ENCODE data around the gene KRTAP13-2. TPM values are rescaled to one million over a fixed set of nuclear protein-coding genes. Genes with fewer than 3 reads are reported as not detected.

The KRTAP13-2 gene, protein sequence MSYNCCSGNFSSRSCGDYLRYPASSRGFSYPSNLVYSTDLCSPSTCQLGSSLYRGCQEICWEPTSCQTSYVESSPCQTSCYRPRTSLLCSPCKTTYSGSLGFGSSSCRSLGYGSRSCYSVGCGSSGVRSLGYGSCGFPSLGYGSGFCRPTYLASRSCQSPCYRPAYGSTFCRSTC
- not detected in 2 replicates for total RNA-seq

DNA sequence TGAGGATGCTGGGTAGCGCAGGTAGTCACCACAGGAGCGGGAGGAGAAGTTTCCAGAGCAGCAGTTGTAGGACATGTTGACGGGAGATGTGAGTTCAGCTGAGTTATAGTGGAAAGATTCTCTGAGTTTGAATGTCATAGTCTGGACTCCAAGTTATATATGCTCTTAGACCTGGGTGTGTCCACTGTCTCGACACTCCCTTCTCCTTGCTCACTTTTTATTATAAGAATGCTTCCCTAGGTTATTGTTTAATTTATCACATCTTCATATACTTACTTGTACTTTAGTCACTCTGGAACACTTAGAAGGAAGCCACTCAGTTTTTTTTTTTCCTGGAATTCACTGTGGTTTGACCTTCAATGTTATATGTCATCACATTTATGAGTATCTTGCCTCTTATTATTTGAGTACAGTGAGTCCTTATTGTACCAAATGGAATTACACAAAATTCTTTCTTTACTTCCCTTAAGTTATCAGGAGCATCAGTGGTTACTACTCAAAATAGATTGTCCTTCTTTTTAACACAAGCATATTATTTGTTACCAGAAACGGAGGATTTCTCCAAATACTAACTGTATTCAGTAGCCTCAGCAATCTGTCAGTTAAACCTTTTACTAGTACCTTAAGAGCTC lies at the start of gene KRTAP13-2:
KRTAP13-2 (minus strand) TSS at position 133 of the 632 bp plus-strand sequence; CDS start at position 75, 58 bp downstream.

DNA sequence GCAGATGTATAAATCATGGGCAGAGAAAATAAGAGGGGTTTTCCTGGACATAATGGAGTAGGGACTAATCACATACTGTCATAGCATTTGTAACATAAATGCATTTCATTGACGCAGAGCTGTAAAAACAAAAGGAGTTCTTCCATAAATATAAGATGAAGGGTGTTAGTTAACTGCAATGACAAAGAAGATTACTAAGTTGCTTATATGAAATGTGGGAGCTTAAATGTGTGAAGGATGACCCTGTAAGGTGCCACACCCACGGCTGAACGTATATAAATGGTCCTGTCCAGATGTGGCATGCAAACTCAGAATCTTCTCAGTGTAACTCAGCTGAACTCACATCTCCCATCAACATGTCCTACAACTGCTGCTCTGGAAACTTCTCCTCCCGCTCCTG lies 23.7 kb upstream of the KRTAP13-2 start, which contains the start of gene KRTAP13-1:
KRTAP13-1 (plus strand) TSS at position 301 of the 400 bp plus-strand sequence; CDS start at position 357, 56 bp downstream.

DNA sequence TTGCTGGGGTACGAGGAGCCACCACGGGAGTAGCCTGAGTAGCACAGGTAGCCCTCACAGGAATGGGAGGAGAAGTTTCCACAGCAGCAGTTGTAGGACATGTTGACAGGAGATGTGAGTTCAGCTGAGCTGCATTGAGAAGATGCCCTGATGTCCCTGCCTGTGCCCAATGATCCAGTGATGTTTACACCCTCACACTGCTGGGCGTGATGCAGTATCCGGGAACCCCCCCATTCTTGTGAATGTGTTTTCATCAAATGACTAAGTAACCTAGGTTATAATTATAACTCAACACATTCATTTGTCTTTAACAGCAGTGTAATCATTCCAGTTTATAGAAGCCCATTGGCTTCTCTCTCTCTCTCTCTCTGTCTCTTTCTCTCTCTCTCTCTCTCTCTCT lies 23.6 kb downstream of the KRTAP13-2 start, which contains the start of gene KRTAP23-1:
KRTAP23-1 (minus strand) TSS at position 101 of the 400 bp plus-strand sequence; CDS start at position 101, 0 bp downstream.

DNA sequence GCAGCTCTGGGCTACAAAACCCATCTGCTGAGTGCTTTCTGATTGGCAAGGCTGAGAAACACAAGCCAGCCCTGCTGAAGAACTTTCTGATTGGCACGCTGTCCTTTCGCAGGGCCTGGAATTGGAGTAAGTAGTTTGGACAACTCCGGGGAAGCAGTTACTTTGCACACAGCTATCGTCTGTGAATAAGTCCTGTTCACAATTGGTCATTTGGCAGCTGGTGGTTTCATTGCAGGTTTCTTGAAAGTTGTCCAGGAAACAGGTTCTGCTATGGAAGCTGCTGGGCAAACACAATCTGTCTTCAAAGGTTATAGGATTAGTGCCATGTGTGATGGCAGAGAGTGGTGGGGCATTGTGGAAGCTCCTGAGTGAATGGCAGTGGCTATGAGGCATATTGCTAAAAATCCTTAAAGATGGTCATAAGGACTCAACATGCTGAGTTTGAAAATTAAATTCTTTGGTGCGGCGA lies 34.8 kb downstream of the KRTAP13-2 start, which contains the start of gene KRTAP27-1:
KRTAP27-1 (minus strand) TSS at position 419 of the 469 bp plus-strand sequence; CDS start at position 393, 26 bp downstream.

Other genes starting within 250 kb of the KRTAP13-2 start
- gene CLDN17, start 205.5 kb downstream of the KRTAP13-2 start, total RNA-seq: not detected in 2 replicates
- gene CLDN8, start 156.2 kb downstream of the KRTAP13-2 start, total RNA-seq: not detected in 2 replicates
- not detected in 2 replicates for gene KRTAP24-1, start 89.3 kb downstream of the KRTAP13-2 start, total RNA-seq
- not detected in 2 replicates for gene KRTAP25-1, start 82.8 kb downstream of the KRTAP13-2 start, total RNA-seq
- not detected in 2 replicates for gene KRTAP26-1, start 52.0 kb downstream of the KRTAP13-2 start, total RNA-seq
- not detected in 2 replicates for gene KRTAP27-1, start 34.6 kb downstream of the KRTAP13-2 start, total RNA-seq
- not detected in 2 replicates for gene KRTAP23-1, start 23.7 kb downstream of the KRTAP13-2 start, total RNA-seq
- gene KRTAP13-1, start 23.8 kb upstream of the KRTAP13-2 start, total RNA-seq: not detected in 2 replicates
- not detected in 2 replicates for gene KRTAP13-3, start 53.7 kb upstream of the KRTAP13-2 start, total RNA-seq
- gene KRTAP13-4, start 57.9 kb upstream of the KRTAP13-2 start, total RNA-seq: not detected in 2 replicates
- not detected in 2 replicates for gene KRTAP15-1, start 68.0 kb upstream of the KRTAP13-2 start, total RNA-seq
- not detected in 2 replicates for gene KRTAP19-1, start 108.1 kb upstream of the KRTAP13-2 start, total RNA-seq
- gene KRTAP19-2, start 115.2 kb upstream of the KRTAP13-2 start, total RNA-seq: not detected in 2 replicates
- not detected in 2 replicates for gene KRTAP19-3, start 119.7 kb upstream of the KRTAP13-2 start, total RNA-seq
- gene KRTAP19-4, start 124.9 kb upstream of the KRTAP13-2 start, total RNA-seq: not detected in 2 replicates
- gene KRTAP19-5, start 129.9 kb upstream of the KRTAP13-2 start, total RNA-seq: not detected in 2 replicates
- gene KRTAP19-6, start 169.6 kb upstream of the KRTAP13-2 start, total RNA-seq: not detected in 2 replicates
- gene KRTAP19-7, start 189.0 kb upstream of the KRTAP13-2 start, total RNA-seq: not detected in 2 replicates
- gene KRTAP22-2, start 218.1 kb upstream of the KRTAP13-2 start, total RNA-seq: not detected in 2 replicates
- not detected in 2 replicates for gene KRTAP6-3, start 220.2 kb upstream of the KRTAP13-2 start, total RNA-seq
- gene KRTAP6-2, start 226.6 kb upstream of the KRTAP13-2 start, total RNA-seq: not detected in 2 replicates
- gene KRTAP22-1, start 228.8 kb upstream of the KRTAP13-2 start, total RNA-seq: not detected in 2 replicates
- not detected in 2 replicates for gene KRTAP6-1, start 241.7 kb upstream of the KRTAP13-2 start, total RNA-seq
- gene KRTAP20-1, start 244.2 kb upstream of the KRTAP13-2 start, total RNA-seq: not detected in 2 replicates
- gene KRTAP20-4, start 248.4 kb upstream of the KRTAP13-2 start, total RNA-seq: not detected in 2 replicates

All from smooth muscle cell of bladder (primary cell).